GM18526 (cell line): ENCODE data around the gene HOXB3.
A peak's percentile ranks its signal among the peaks of the same experiment; 100 is the strongest.

Experiments used
- POLR2A ChIP-seq: IDR thresholded peaks from 3 replicates; pipeline ENCODE4 v1.6.1; 2011; ENCODE audit not compliant: insufficient read length; ENCODE audit errors: extremely low read depth

HOXB3 gene

DNA sequence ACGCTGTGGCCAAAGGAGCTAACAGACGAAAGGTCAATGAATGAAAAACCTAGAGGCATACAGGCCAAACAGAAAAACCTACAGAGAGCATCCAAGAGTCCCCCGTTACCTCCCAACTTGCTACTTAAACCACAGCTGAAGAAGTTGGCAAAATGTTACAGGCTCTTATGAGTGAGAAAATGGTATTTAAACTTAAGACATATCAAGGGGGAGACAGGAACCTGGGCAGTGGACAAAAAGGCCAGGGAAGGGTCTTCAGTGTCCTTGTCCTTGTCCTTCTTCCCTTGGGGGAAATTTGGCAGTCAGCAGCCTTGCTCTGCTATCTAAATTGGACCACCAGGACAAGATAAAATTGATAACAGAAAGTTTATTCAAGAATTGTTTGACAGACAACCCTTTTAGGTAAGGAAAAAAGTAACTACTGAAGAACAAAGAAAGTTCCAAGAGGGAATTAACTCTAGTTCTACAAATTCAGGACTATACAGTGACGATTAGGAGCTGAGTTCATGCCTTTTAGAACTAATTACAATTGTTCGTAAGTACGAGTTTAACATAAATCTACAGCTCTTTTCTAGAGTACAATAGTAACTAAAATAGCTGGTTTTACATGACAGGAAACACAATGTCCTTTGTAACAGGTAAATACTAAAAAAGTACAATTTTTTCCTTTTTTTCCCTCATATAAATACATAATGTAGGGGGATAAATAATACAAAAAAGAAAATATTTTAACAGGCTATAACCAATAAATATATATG is 41.3 kb downstream of the HOXB3 start:
- TF ChIP-seq POLR2A: no peak

DNA sequence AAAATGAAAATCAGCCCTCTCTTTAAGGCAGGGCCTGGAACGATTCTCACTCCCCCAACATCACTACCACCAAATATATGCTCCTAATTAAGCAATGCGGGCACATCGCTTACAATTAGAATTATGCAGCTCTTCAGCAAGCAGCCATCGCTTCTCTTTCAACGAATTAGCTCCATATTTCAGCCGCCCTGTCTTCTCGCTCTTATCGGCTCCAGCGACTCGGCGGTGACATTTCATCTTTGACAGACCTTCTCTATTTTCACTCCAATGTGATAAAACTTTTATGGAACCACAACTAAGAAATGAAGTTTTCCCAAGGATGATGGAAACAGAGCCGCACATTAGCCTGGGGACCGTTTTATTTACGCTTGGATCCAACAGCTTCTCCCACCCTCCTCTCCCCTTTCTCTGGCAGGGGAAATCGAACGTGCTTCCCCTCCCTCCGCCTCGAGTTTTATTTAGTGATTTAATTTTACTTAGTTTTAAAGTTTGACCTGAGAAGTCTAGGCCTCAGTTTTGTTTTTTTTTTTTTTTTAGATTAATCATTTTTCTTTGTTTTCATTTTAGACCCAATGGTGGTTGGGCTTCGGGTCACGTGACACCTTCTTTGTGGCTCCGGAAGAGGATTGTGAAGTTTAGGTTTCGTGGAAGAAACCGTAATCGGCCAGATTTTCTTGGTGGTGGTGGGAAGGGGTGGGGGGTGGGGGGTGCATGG is 42.1 kb downstream of the HOXB3 start:
- TF ChIP-seq POLR2A: no peak

DNA sequence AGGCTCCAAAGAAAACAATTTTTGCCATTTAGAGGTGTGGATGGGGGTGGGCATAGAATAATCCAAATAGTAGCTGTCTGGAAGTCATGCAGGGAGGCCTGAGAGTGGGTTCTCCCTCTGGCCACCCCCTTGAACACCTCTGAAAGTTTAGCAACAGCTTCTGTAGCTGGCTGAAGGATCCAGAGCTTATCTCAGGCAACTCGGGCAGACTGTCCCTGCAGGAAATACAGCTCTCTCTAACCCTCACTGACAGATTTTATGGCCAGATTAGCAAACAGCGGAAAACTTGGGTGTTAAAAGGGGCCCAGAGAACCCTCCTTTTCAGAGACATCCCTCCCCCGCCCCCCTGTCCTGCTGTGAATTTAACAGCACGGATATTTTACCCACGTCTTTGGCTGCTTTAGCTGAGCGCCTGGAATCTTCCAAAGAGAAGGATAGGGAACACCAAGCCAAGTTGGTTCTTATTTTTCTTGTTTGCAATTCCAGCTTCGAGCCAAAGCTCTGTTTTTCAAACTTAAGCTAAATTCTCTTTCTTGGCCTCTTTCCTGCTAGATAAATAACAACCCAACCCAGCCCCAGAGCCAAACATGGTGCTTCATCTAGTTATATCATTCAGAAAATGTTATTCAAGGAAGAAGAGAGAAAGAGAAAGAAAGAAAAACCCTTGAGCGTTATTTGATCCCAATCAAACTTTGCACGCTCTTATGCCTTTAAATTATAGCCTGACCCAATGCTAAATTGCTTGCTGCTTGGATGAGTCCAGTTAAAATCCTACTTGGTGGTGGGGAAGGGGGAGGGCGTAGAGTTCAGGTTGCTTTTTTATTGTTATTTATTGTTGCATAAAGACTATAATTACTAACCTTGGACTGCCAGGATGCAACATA is 42.9 kb downstream of the HOXB3 start:
- TF ChIP-seq POLR2A: no peak

DNA sequence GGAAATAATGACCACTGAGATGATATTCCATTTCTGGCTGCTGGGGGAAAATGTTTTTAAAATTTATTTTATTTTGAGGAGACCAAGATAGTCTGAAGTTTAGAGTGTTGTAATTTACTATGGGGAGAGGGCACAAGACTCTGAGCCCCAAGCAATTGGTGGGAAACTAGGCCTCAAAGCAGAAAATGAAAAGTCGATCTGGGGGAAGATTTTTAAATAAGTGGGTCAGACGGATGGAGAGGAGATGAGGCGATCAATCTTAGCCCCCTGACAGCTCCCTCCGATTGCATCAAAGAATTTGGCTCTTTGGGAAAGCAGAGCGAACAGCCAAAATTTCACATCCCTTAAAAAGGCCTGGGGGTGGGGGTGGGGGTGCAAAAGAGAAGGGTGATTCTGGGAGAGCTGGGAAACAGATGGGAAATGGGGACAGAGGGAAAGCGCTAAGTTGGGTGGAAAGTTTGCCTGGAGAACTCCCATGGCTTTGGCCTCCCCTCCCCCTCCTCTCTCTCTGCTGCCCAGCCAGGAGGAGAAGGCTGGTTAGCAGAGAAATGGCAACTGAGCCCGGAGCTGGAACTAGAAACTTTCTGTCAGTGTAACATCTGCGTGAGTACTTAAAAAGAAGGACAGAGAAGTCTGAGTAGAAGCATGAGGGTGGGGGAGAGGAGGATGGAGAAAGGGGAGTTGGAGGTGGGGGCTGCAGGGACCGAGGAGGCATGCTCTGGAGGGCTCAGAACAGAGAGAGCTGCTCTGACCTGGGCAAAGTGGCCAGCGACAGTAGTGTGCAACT is 43.7 kb downstream of the HOXB3 start:
- no peak for TF ChIP-seq POLR2A

DNA sequence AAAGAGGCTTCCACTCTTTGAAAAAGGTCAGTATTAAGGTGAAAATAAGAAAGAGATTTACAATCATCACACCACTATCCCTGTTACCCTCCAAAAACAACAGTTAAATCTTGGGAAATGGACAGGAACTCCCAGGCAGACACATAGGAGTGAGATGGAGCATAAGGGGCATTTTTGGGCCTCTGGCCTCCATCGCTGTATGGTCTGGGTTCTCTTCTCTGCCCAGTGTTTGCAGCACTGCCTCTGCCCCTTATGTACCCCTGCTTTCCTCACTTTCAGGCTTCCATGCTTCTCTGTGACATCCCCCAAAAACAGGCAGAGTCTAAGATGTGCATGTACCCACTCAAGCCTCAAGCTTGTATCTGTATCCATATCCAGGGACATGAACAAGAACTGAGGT is 44.5 kb downstream of the HOXB3 start:
- TF ChIP-seq POLR2A: no peak

DNA sequence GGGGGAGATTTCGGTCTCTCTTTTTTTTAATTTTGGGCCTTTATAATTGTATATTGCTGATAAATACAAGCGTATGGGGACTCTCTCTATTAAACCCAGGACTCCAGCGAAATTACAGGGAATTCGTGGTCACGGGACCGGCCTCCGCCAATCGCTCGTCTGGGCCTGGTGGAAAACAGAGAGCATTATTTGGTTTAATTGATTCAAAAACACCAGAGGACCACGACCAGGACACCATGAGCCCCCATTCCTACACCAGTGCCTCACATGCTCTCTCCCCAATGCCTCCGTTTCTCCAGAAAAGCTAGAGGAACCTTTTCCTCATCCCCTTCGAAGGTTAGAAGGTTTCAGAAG is 45.0 kb downstream of the HOXB3 start, which contains the start of gene HOXB2:
Gene HOXB2 (minus strand): TSS at position 88 of the 354 bp plus-strand sequence. CDS start 198 bp downstream, outside the sequence.
- no peak for TF ChIP-seq POLR2A

DNA sequence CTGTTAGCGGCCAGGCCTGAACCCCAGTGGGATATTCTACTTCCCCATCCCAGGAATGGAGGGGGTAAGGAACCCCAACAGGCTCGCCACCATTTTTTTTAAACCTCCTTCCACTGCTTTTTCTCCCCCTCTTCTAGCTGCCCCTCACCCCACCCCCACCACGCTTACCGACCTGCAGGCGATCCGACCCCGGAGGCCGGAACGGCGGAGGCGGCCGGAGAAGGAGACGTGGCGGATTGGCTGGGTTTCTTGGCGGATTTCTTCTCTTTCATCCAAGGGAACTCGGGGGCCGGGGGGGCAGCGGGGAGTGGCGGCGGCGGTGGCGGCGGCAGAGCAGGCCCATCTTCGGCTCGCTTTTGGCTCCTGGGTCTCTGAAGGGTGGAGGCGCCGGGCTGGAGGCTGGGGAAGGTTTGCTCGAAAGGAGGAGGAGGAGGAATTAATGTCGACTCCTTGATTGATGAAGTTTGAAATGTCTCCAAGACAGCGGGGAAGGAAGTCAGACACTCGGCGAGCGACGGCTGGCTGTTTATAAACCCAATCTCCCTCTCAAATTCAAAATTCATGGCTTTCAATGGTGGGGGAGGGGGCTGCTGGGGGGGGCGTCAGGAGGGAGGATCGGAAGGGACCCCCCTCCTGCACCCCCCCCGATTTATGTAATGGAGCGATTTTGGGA is 45.6 kb downstream of the HOXB3 start:
- peak; percentile 39 for TF ChIP-seq POLR2A

DNA sequence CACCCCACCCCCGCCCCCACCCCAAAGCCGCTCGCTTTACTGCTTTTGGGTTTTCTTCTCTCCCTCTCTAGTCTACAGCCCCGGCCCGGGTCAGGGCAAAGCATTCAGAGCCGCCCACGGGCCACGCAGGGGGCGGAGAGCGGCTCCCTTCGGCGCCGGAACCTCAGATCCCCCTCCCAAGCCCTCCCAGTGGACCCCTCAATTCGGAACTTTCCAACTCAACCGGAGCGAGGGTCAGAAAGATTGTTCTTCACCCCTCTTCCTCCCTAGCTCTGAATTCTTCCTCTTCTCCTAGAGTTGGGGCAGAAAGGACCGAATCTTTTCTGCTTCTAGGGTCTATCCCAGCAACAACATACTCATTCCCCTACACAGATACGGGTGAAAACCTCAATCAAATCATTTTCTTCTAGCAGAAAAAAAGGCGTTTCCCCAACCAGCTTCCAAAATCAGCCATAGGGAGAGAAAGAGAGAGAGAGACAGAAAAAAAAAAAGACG is 46.1 kb downstream of the HOXB3 start:
- TF ChIP-seq POLR2A: no peak

DNA sequence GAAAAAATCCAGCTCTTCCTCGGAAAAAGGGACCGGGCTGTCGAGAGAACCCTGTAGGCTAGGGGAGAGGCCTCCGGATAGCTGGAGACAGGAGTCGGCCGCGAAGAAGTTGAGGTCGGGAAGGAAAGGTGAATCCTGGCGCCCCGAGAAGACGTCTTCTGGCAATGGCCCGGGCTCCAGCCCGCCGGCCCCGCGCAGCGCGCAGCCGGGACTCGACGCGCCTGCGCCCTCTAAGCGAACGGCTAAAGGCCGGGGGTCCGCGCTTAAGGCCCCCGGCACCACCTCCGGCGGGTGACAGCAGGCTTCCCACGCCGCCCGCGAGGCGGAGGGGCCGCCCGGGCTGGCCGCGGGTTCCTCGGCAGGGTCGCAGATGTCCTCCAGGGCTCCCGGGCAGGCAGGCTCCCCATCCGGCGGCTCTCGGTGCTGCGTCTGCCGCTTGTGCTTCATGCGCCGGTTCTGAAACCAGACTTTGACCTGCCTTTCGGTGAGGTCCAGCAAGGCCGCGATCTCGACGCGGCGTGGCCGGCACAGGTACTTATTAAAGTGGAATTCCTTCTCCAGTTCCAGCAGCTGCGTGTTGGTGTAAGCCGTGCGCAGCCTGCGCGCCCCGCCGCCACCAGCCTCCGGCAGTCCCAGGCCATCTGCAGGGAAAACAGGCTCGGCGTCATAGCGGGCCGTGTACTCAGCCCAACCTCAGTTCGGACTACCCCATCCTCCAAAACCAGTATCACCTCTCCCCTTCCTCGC is 46.8 kb downstream of the HOXB3 start:
- peak; percentile 62 for TF ChIP-seq POLR2A

DNA sequence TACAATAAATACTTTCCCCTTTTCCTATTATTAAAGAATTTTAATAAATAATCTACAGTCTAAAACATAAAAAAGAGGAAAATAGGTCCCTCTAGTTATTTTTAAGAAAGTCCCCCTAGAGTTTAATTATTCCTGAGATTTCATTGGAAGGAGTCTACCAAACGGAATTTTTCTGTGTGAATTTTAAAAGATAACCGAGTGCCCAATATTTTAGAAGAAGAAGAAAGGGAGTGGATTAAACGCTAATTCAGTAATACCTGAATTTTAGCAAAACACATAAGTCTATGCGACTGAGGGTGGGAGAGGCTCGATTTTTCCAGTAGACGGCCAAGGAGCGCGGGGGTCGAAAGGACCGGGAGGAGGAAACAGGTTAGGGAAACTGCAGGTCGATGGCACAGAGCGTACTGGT is 47.3 kb downstream of the HOXB3 start:
- no peak for TF ChIP-seq POLR2A

DNA sequence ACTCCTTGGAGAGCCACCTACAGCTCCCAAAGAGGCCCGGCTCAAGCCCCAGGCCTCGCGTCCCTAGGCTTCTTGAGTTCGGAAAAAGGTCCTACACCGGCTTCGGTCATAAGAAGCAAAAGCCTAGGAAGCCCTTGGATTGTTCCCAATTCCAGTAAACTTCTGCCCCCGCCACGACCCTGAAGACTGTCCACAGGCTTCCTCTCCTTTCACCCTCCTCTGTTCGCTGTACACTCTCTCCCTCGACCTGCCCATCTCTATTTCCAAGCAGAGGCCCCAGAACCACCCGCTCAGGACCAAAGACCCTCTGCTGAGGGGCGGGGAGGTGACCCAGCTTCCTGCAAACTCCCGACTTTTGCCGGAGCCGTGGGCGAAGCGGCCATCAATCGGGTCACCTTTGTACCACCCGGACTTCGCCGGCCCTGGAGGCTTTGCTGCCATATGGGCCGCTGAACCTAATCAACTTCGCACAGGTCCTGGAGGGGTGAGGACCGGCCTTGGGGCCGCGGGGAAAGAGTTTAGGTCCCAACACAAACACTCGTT is 47.9 kb downstream of the HOXB3 start:
- TF ChIP-seq POLR2A: no peak

DNA sequence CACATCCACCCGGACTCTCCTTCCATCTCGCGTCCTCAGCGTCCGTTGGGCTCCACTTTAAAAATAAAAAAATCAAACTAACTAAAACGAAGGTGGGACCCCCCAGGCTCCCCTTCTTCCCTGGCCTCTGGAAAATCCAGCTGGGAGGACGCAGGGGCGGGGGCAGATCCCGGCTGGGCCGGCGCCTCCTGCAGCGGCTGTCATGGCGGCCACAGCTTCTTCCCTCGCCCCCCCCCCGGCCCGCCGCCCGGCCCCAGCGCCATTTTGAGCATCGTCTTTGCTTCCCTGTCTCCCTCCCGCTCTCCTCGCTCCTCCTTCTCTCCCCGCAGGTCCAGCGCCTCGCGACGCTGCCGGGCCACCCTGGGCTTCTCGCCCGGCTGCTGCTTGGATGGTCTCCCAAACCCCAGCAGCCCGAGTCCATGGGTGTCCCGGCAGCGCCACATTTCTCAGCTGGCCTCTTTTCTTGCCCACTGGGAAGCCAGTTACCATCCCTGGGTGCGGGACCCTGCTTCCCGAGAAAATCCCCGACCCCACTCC is 48.4 kb downstream of the HOXB3 start:
- TF ChIP-seq POLR2A: peak; percentile 60

DNA sequence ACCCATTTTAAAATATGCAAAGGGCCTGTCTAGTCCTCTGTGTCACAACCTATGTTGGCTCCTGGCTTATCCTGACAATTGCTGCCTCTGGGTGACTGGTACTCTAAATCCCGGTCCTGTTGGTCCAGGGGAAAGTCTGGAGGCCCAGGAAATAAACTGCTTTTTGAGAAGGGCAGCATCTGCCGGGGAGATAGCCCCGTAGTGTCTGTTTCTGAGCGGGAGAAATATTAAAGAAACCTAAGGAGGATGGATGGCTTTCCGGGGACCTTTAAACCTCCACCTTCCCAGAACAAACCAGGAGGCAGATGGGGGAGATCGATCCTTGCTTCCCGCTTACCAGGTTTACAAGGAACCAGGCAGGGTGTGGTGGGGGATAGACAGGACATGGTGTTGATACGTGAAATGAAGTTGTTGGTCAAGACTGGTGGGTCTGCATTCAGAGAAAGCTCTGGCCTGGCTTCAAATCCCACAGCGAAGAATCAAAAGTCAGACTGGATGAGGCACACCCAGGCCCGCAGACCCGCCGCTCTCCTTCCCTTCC is 48.9 kb downstream of the HOXB3 start:
- TF ChIP-seq POLR2A: no peak
